ENCODE results near the gene SCN9A.
"Not testable (repeated sequence)": the region's sequence is repeated elsewhere in the genome, so short reads cannot be mapped to it uniquely, and the experiment has no call there.

SCN9A gene

DNA sequence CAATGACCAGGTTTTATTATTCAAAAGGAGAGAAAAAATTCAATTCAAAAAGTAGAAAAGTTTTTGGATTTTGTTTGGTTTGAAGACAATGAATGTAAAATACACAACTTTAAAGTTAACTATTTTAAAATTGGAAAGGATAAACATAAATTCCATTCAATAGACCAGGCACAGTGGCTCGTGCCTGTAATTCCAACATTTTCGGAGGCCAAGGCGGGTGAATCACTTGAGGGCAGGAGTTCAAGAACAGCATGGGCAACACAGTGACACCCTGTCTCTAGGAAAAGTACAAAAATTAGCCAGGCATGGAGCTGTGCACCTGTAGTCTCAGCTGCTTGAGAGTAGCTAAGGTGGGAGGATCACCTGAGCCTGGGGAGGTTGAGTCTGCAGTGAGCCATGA lies 54.7 kb downstream of the SCN9A start:
- H3K4me3 ChIP-seq (ENCODE audit: low read length) = no peak overlapping the region
- DNase-seq (ENCODE audit: low read depth) = no peak
- TF ChIP-seq, protein P1, sequence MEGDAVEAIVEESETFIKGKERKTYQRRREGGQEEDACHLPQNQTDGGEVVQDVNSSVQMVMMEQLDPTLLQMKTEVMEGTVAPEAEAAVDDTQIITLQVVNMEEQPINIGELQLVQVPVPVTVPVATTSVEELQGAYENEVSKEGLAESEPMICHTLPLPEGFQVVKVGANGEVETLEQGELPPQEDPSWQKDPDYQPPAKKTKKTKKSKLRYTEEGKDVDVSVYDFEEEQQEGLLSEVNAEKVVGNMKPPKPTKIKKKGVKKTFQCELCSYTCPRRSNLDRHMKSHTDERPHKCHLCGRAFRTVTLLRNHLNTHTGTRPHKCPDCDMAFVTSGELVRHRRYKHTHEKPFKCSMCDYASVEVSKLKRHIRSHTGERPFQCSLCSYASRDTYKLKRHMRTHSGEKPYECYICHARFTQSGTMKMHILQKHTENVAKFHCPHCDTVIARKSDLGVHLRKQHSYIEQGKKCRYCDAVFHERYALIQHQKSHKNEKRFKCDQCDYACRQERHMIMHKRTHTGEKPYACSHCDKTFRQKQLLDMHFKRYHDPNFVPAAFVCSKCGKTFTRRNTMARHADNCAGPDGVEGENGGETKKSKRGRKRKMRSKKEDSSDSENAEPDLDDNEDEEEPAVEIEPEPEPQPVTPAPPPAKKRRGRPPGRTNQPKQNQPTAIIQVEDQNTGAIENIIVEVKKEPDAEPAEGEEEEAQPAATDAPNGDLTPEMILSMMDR (conservative IDR thresholded peaks at IDR 0.05; ENCODE audit: low read depth, low read length) = no peak

DNA sequence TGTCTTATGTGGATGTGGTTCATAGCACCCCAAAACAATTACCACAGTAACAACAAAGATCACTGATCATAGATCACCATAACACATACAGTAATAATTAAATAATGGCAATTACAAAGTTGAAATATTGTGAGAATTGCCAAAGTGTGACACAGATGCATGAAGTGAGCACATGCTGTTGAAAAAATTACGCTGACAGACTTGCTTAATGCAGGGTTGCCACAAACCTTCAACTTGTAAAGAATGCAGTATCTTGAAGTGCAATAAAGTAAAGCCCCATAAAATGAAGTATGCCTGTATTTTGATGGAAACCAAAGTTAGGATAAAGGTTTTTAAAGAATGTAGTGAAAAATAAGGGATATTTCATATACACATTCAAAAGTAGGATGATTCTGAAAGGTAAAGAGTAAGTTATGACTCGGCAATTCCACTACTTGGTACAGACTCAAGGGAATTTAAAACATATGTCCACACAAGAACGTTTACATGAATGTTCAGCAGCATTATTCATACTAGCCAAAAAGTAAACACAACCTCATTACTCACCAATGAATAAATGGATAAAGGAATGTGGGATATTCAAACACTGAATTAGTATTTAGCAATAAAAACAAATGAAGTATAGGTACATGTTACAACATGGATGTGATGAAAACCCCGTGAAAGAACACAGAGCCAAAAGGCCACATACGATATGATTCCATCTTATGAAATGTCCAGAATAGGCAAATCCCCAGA lies 61.6 kb downstream of the SCN9A start:
- DNase-seq (ENCODE audit: low read depth) = no peak
- TF ChIP-seq, protein P1 (conservative IDR thresholded peaks at IDR 0.05; ENCODE audit: low read depth, low read length) = no peak
- H3K4me3 ChIP-seq (ENCODE audit: low read length) = no peak overlapping the region

DNA sequence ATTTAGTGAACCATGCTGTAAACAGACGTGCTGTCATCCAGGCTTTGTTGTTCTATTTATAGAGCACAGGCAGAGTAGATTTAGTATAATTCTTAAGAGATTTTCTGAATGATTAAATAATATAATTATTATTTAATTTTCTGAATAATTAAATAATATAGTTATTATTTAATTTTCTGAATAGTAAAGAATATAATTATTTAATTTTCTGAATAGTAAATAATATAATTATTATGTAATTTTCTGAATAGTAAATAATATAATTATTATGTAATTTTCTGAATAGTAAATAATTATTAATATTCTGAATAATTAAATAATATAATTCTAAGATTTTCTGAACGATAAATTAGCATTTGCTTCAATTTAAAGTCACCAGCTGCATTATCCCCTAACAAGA lies 62.9 kb downstream of the SCN9A start:
- not testable (repeated sequence) for DNase-seq (ENCODE audit: low read depth); H3K4me3 ChIP-seq (ENCODE audit: low read length)

DNA sequence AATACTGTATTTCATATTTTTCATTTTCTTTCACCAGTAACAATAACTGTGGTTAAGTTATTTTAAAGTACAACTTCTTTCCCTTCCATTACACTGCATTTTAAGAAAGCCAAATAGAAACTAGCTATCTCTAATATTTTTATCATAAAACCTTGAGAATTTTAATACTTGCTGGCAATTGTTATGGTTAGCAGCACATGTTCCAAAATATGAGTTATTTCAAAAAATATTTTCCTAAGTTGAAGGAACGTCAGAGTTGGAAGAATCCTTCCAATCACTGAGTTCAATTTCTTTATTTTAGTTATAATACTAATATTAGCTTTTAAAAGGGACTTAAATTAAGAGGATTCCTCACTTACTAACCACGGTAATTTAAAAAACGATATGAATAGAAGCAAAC lies 68.4 kb downstream of the SCN9A start:
- no peak overlapping the region for H3K4me3 ChIP-seq (ENCODE audit: low read length)
- TF ChIP-seq, protein P1 (conservative IDR thresholded peaks at IDR 0.05; ENCODE audit: low read depth, low read length) = no peak
- no peak for DNase-seq (ENCODE audit: low read depth)

DNA sequence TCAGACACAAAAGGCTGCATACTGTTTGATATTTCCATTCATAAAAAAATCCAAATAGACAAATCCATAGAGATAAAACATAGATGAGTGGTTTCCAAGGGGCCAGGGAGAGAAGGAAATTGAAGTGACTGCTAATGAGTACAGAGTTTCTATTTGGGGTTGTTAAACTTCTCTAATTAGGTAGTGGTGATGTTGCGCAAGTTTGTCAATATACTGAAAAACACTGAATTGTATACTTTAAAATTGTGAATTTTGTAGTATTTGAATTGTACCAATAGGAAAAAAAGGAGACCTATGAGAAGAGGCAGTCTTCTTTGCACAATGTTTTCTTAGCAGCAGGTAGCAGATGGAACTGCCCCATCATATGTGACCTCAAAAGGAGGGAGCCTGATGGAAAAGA lies 71.1 kb downstream of the SCN9A start:
- TF ChIP-seq, protein P1 (conservative IDR thresholded peaks at IDR 0.05; ENCODE audit: low read depth, low read length) = no peak
- no peak for DNase-seq (ENCODE audit: low read depth)
- no peak overlapping the region for H3K4me3 ChIP-seq (ENCODE audit: low read length)

DNA sequence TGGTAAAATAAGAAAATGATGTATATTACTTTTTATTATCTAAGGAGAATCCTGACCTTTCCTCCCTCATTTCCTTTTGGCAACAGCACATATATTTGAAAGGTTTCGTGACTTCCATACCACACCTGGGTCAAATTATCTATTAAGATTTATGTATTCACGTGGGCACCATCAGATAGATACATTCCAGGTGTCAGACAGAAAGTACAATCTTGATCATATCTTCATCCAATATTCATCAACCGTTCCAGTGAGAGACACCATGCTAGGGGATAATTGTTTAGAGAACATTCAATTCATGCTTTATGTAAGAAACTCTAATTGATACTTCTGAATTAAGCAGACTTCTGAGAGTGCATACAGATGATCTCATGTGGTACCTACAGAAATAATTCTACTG lies 73.7 kb downstream of the SCN9A start:
- no peak for DNase-seq (ENCODE audit: low read depth)
- H3K4me3 ChIP-seq (ENCODE audit: low read length) = no peak overlapping the region
- TF ChIP-seq, protein P1 (conservative IDR thresholded peaks at IDR 0.05; ENCODE audit: low read depth, low read length) = no peak

DNA sequence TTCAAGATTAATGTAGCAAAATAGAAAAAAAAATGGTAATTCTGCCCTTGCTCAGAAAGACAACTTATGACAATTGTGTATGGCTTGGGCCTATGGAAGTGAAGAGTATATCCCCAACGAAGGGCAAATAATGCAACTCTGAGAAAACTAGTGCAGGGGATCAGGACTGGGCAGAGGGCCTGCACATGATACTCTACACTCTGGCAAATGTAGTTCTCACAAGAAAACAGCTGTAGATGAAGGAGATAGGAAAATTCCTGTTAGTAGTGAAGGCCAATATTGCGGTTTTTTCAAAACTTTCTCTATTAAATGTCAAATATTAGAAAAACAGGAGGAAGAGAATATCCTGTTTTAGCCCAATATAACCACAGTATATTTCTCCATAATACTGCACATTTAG lies 77.8 kb downstream of the SCN9A start:
- TF ChIP-seq, protein P1 (conservative IDR thresholded peaks at IDR 0.05; ENCODE audit: low read depth, low read length) = no peak
- no peak for DNase-seq (ENCODE audit: low read depth)
- no peak overlapping the region for H3K4me3 ChIP-seq (ENCODE audit: low read length)
